ENCODE measurements around the gene FAM210A. TPM values are rescaled to one million over a fixed set of nuclear protein-coding genes. Genes with fewer than 3 reads are reported as not detected.

The FAM210A gene
- total RNA-seq, 1 experiment from 2014 or later: 17.4 TPM

DNA sequence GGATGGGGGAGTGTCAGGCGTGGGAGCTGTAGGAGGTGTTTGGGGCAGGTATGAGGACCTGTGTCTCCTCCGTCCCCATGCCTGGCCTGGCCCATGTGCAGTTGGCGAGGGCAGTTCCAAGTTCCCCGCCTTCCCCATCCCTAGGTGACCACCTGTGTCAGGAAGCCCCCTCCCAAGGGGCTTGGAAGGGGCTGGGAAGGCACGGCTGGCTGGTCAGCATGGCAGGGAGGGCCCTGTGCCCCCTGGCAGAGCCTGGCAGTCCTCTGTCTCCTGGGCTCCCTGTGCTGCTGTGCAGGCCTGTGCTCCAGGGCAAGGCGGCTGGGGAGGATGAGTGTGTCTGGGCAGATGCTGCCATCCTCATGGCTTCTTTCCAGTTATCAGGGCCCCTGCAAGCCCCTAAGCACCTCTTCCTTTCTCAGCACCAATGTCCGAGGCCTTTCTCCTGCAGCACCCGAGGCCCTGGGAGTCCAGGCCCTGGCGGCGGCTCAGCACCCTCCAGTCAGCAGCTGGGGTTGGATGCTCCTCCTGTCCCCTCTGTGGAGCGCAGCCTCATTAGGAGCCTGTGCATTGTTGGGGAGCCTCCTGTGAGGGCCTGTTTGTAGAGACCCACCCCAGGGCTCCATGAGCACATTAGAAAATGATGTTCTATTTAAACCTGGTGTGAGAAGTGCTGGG, 101.7 kb downstream of the FAM210A start:
- ChIA-PET POLR2A (no interaction called here), CTCF (interaction anchor here (0.6 to 2.0 kb wide), 2 partner anchors 8 to 66 kb away, joined by 3 to 7 read pairs; no protein-coding TSS in a partner anchor)
- H3K4me3 Mint-ChIP-seq: no peak overlapping the region
- no peaks in the 10 kb centered on the region for H3K36me3 Mint-ChIP-seq
- H3K4me1 Mint-ChIP-seq: 0 out of 2 replicates have a peak, but pooled peaks cover under 1% of the 10 kb centered on the region
- ATAC-seq (no peak), DNase-seq (ENCODE audit: low spot score) (no peak)
- no peak for TF ChIP-seq NFYB (CRISPR knock-in tag; conservative IDR thresholded peaks at IDR 0.05; ENCODE audit: low read depth)
- TF ChIP-seq JUN (CRISPR knock-in tag; IDR thresholded peaks at IDR 0.05): no peak
- TF ChIP-seq, protein P1, sequence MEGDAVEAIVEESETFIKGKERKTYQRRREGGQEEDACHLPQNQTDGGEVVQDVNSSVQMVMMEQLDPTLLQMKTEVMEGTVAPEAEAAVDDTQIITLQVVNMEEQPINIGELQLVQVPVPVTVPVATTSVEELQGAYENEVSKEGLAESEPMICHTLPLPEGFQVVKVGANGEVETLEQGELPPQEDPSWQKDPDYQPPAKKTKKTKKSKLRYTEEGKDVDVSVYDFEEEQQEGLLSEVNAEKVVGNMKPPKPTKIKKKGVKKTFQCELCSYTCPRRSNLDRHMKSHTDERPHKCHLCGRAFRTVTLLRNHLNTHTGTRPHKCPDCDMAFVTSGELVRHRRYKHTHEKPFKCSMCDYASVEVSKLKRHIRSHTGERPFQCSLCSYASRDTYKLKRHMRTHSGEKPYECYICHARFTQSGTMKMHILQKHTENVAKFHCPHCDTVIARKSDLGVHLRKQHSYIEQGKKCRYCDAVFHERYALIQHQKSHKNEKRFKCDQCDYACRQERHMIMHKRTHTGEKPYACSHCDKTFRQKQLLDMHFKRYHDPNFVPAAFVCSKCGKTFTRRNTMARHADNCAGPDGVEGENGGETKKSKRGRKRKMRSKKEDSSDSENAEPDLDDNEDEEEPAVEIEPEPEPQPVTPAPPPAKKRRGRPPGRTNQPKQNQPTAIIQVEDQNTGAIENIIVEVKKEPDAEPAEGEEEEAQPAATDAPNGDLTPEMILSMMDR (IDR thresholded peaks at IDR 0.05): no peak
- no peak for TF ChIP-seq TP53 (CRISPR knock-in tag; IDR thresholded peaks at IDR 0.05)
- no peak for TF ChIP-seq ESRRA (CRISPR knock-in tag; IDR thresholded peaks at IDR 0.05; ENCODE audit: borderline replicate concordance)
- no peak for TF ChIP-seq NFATC4 (CRISPR knock-in tag; IDR thresholded peaks at IDR 0.05)
- no peak for TF ChIP-seq ZNF671 (CRISPR knock-in tag; IDR thresholded peaks at IDR 0.05)
- TF ChIP-seq FOXK1 (CRISPR knock-in tag; IDR thresholded peaks at IDR 0.05): no peak
- no peak for TF ChIP-seq USF1 (CRISPR knock-in tag; IDR thresholded peaks at IDR 0.05)
- no peak for TF ChIP-seq CBFB (CRISPR knock-in tag; IDR thresholded peaks at IDR 0.05; ENCODE audit: low read depth)
- no peak for TF ChIP-seq ZNF416 (CRISPR knock-in tag; IDR thresholded peaks at IDR 0.05)
- no peak for TF ChIP-seq ZNF138 (CRISPR knock-in tag; conservative IDR thresholded peaks at IDR 0.05)
- H3K27me3 Mint-ChIP-seq (ENCODE audit: low read depth): no peaks in the 10 kb centered on the region
- H3K27ac Mint-ChIP-seq: no peak overlapping the region
- H3K9me3 Mint-ChIP-seq: no peaks in the 10 kb centered on the region

DNA sequence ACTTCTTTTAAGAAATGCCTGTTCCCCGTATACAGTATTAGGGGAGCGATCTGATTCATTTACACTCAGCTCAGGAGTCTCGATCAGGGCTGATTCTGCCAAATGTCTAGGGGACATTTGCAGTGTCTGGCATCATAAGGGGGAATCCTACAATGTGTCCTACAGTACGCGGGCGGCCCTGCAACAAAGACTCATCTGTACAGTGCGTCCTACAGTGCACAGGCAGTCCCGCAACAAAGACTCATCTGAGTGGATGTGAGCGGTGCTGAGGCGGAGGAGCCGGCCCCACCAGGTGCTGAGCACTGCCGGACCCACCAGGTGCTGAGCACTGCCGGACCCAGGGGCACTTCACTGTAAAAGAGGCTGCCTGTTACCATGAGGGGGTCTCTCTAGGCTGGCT, 102.5 kb downstream of the FAM210A start:
- TF ChIP-seq, protein P2, sequence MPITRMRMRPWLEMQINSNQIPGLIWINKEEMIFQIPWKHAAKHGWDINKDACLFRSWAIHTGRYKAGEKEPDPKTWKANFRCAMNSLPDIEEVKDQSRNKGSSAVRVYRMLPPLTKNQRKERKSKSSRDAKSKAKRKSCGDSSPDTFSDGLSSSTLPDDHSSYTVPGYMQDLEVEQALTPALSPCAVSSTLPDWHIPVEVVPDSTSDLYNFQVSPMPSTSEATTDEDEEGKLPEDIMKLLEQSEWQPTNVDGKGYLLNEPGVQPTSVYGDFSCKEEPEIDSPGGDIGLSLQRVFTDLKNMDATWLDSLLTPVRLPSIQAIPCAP (CRISPR knock-in tag; IDR thresholded peaks at IDR 0.05): no peak
- TF ChIP-seq GRHL2 (CRISPR knock-in tag; IDR thresholded peaks at IDR 0.05; ENCODE audit: insufficient replicate concordance, severe bottlenecking): no peak
- TF ChIP-seq FOXP4 (CRISPR knock-in tag; IDR thresholded peaks at IDR 0.05): no peak
- TF ChIP-seq TEAD1 (CRISPR knock-in tag; IDR thresholded peaks at IDR 0.05): no peak
- Mint-ChIP-seq H3K4me1 (no peaks in the 10 kb centered on the region), H3K4me3 (no peak overlapping the region), H3K27ac (no peak overlapping the region), H3K9me3 (no peaks in the 10 kb centered on the region), H3K36me3 (no peaks in the 10 kb centered on the region), H3K27me3 (ENCODE audit: low read depth) (no peaks in the 10 kb centered on the region)
- ChIA-PET POLR2A (no interaction called here), CTCF (interaction anchor here (0.9 kb wide), 1 partner anchor 66 kb away, joined by 3 read pairs; no protein-coding TSS in a partner anchor)
- ATAC-seq (no peak), DNase-seq (ENCODE audit: low spot score) (no peak)

- H3K27me3 Mint-ChIP-seq (ENCODE audit: low read depth): no peaks in the 10 kb centered on the region
- H3K27ac Mint-ChIP-seq: no peak overlapping the region
- DNase-seq (ENCODE audit: low spot score) (no peak), ATAC-seq (no peak)
- H3K36me3 Mint-ChIP-seq: no peaks in the 10 kb centered on the region
- no peak overlapping the region for H3K4me3 Mint-ChIP-seq
- no peaks in the 10 kb centered on the region for H3K4me1 Mint-ChIP-seq
- CTCF ChIA-PET: interaction anchor here (0.9 kb wide), 1 partner anchor 66 kb away, joined by 3 read pairs; no protein-coding TSS in a partner anchor
- no peaks in the 10 kb centered on the region for H3K9me3 Mint-ChIP-seq
- POLR2A ChIA-PET: no interaction called here
- TF ChIP-seq SP1 (CRISPR knock-in tag; conservative IDR thresholded peaks at IDR 0.05) (no peak), TEAD1 (CRISPR knock-in tag; IDR thresholded peaks at IDR 0.05) (no peak), RELA (CRISPR knock-in tag; IDR thresholded peaks at IDR 0.05; ENCODE audit: borderline replicate concordance) (no peak), ZNF121 (CRISPR knock-in tag; IDR thresholded peaks at IDR 0.05) (no peak), EMX1 (CRISPR knock-in tag; IDR thresholded peaks at IDR 0.05) (no peak)
- TF ChIP-seq, protein P3, sequence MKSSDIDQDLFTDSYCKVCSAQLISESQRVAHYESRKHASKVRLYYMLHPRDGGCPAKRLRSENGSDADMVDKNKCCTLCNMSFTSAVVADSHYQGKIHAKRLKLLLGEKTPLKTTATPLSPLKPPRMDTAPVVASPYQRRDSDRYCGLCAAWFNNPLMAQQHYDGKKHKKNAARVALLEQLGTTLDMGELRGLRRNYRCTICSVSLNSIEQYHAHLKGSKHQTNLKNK (CRISPR knock-in tag; IDR thresholded peaks at IDR 0.05): no peak
These were observed 103.0 kb downstream of the FAM210A start for GRCh38 chr18:13623348-13623747.
